Gastroesophageal sphincter (tissue), 3 donors: ENCODE data around the gene LONP2.

ENCODE experiments used
- CTCF ChIP-seq, 4 experiments: fragments of 200-600 bp in 2 of 4; fragments of 450-650 bp in 2 of 4; sonication (generic) in 1 of 4; IDR thresholded peaks; one replicate each; pipeline ENCODE4 v1.5.1; 2017 to 2019; ENCODE audit warnings: antibody characterized with exemption in 4 of 4, mild to moderate bottlenecking in 2 of 4, moderate library complexity in 2 of 4
- POLR2AphosphoS5 ChIP-seq: sonication (generic); formaldehyde crosslinking; IDR thresholded peaks from one replicate; pipeline ENCODE4 v1.6.1; 2017; ENCODE audit warnings: antibody characterized with exemption

DNA sequence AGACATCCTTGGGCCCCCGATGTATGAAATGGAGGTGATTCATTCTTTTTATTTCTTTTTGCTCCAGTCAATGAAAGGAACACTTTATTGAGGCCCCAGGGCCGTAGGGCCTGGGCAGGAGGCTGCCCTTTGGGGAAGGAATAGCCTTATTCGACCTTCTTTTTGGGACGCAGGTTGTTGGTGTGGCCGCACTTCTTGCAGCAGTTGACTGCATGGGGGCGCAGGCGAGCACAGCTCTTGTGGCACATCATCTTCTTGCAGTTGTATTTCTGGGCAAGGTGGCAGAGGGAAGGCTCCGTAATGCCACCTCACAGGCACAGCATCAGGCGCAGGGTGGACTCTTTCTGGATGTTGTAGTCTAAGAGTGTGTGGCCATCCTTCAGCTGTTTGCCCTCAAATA, 90.2 kb downstream of the LONP2 start:
- TF ChIP-seq POLR2AphosphoS5, result no peak
- no peak for TF ChIP-seq CTCF (IDR thresholded peaks at IDR 0.05)
